HG02884 (cell line): ENCODE results near the gene HEATR5B.
"Not testable (repeated sequence)": the region's sequence is repeated elsewhere in the genome, so short reads cannot be mapped to it uniquely, and the experiment has no call there.

Experiments
- ATAC-seq: cut with Tn5 transposase; IDR thresholded peaks from one replicate; pipeline ENCODE4 v1.9.1; 2021; ENCODE audit warnings: mild to moderate bottlenecking, moderate library complexity; ENCODE audit not compliant: unreplicated experiment

Gene HEATR5B

GRCh38 chr2:36951027-36951518 is 133.1 kb downstream of the HEATR5B start:
- ATAC-seq = no peak

GRCh38 chr2:36949845-36950244 is 134.3 kb downstream of the HEATR5B start:
- ATAC-seq = no peak

- not testable (repeated sequence) for ATAC-seq
These were observed 138.9 kb downstream of the HEATR5B start for GRCh38 chr2:36945240-36945639.

GRCh38 chr2:36941867-36942266 is 142.3 kb downstream of the HEATR5B start:
- ATAC-seq = no peak

DNA sequence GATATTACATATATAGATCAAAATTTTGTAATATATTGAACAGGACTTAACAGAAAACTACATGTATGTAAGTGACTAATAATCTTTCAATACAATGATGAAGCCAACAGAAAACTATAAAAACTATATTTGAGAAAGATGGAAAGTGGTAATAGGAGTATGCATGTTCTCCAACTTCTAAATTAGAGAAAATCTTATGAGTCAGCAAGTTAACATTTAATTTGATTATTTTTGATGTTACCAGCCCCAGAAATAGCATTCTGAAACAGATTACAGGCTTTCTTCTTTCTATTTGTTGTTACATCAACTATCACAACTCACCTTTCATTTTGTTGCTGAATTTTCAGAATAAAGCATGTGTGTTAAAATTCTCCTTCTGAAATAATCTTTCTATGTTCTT is 147.6 kb downstream of the HEATR5B start:
- not testable (repeated sequence) for ATAC-seq

GRCh38 chr2:36931688-36932087 is 152.5 kb downstream of the HEATR5B start:
- not testable (repeated sequence) for ATAC-seq
